ENCODE measurements around the gene PSMB5. TPM values are rescaled to one million over a fixed set of nuclear protein-coding genes. Genes with fewer than 3 reads are reported as not detected.
"Not testable (repeated sequence)": the region's sequence is repeated elsewhere in the genome, so short reads cannot be mapped to it uniquely, and the experiment has no call there.

PSMB5 gene
- total RNA-seq, 1 donor from 2014 or later: 149 TPM

DNA sequence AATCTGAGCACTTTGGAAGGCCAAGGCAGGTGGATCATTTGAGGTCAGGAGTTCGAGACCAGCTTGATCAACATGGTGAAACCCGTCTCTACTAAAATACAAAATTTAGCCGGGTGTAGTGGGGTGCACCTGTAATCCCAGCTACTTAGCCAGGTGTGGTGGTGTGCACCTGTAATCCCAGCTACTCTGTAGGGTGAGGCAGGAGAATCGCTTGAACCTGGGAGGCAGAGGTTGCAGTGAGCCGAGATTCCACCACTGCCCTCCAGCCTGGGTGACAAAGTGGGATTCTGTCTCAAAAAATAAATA, 21.0 kb downstream of the PSMB5 start:
- DNase-seq: not testable (repeated sequence)

DNA sequence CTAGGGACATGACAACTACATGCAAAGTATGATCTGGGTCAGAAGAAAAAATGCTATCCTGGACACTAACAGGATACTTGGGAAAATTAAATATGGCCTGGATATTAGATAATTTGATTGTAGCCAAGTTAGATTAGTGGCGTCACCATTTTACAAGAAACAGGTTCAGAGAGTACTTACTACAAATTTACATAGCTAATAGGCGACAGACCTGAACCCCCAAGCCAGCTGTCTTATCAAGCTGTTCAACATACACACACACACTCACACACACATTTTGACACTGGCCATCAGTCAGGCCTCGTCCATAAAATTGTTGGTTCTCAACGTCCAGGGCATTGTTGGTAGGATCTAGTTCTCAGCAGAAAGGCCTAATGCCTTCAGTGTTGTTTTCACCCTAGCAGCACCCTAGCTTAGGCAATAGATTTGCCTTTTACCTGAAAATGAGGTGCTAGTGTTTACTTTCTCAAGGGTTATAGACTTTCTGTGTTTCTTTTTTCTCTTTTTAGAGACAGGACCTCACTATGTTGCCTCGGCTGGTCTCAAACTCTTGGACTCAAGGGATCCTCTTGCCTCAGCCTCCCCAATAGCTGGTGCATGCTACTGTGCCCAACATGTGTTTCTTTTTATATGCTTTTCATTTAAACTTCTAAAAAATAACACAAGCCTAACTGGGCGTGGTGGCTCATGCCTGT, 21.5 kb downstream of the PSMB5 start:
- no peak for DNase-seq

DNA sequence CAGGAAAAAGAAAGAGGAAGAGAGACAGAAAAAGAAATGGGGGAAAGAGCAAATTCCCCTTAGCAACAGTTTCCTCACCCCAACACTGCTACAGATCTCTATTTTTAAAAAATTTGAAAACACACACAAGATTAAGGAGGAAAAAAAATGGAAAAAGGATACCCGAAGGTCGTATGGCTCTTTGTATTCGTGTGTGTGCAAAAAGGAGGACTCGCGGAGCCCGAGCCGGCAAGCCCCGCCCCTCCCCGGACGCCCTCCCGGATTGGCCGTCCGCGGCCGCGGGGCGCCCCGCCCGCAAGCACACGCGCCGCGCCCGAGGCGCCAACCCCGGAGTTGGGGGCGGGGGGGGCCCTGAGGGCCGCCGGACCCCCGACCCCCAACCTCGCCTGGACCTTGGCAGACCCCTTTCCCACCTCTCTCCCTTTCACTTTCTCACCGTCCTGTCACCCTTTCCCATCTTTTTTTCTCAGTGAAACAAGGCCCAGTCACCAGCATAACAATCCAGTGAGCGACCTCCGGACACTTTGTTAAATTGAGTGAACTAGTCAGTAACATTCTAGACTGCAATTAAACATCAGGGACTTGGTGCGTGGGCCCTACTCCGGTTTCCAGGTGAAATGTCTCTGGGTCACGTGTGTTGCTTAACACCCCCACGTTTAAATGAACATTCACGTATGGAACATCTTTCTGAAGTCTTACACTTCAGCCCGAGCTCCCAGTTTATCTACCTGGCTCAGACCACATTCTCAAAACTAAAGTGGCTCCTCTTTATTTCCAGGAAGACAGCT, 24.6 kb downstream of the PSMB5 start, which contains the start of gene C14orf93:
Gene C14orf93, minus strand, starts transcription at position 205 of the 788 bp plus-strand sequence. CDS start 11,120 bp downstream, outside the sequence.
- peak; percentile 68 for DNase-seq

DNA sequence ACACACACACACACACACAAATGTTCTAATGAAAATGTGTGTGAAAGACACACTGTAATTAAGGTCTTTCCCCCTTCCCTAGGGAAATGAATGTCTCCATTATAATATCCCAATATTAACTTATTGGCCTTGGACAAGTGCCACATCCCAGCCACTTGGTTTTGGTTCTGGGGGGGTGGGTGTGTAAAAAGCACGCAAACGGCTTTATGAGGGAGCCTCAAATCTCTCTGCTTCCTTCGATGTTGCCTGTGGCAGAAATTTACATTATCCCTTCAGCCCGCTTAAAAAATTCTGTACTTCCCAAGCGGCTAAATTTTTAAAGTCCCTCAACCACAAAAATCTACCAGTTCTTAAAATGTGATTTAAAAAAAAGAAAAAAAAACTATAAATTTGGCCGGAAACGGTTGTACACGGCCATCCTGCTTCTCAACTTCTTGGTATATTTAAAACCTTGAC, 25.2 kb downstream of the PSMB5 start:
- no peak for DNase-seq

DNA sequence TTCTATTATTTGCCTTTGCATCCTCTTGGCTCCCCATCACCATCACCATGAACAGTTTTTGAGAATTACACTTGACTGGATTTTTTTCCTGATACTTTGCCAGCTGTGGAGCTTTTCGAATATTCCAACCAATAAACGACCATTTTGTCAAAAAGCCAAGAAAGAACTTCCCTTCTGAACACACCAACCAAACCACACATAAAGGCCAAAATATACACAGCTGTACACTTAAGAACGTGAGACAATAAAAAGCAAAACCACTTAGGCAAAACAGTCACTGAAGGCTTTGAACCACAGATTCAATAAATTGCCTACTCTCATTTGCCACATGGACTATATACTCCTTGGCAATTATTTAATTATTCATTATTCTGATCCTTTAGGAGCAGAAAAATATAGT, 25.9 kb downstream of the PSMB5 start:
- no peak for DNase-seq

DNA sequence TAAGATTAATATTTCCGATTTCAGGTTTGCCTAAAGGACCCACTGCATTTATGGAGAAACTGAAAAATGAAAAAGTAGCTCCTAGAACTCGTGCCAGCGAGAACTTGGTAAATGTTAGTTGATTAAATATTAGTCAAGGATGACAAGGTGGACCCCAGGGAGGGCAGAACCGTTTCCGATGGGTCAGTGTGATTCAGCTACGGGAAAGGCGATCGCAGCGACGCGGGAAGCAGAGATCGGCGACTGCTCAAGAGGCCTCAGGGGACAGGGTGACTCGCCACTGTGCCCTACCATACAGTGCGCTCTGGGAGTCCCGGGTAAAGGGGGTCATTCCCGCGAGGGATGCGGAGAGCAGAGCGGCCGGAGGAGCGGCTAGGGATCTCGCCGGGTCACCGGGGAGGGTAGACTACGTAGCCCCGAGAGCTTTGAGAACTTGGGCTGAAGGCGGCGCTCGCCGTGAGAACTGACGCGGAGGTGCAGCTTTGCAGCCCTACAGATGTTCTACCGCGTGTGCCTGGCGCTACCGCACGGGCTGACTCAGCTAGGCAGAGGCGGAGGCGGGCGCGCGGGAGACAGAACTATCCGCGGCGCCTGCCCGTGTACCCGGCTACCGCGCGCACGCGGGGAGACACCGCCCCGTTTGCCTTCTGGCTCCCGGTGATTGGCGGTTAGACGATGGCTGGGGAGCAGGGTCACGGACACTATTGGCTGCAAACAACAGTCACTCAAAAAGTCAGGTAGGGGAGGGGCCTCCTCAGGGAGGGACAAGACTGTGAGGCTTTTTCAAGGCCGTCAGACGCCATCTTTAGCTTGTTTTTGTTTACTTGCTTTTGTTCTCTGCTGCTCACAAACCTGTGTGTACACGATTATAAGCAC, 27.9 kb downstream of the PSMB5 start:
- peak; percentile 99 for DNase-seq

DNA sequence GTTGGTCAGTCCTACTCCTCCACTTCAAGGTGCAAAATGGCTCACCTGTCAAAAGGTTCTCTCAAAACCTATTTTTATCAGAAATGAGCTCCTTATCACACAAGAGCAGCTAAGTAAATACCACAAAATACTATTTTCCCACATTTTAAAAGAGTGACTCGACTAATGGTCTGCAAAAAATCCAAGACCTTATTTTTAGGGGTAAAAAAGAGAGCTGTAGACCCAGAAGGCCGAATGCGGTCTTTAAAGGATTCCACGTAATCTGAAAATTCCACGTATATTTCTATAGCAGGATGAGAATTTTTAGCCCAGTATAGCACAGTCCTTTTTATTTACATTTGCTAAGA, 28.5 kb downstream of the PSMB5 start:
- no peak for DNase-seq

DNA sequence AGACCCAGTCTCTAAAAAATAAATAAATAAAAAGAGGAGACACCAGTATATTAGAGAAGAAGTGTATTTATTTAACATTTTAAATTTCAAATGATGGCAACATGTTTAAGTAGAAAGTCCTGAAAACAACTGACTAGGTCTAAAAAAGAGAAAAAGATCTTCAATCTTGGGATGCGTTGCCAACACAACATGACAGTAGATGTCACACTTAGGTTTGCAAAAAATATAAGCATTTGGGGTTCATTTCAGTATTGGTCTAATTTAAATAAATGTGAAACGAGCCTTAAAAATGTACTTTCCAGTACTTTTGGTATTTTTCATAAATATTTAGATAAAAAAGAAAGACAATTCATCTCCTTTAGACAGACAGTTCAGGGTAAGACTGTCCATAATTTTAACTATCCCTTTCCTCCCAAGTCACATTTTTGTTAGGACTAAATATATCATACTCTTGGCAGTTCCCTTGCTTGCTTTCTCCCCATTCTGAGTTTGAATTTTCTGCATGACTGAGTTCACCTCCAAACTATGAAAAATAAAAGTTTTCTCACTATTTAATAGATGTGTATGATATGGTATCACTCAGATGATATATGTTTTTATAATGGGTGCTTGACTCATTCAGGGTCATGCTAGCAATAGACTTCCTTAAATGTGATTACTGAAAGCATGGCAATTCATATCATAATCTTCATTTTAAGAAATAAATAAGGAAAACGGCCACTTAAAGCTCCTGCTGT, 29.1 kb downstream of the PSMB5 start:
- DNase-seq: no peak

DNA sequence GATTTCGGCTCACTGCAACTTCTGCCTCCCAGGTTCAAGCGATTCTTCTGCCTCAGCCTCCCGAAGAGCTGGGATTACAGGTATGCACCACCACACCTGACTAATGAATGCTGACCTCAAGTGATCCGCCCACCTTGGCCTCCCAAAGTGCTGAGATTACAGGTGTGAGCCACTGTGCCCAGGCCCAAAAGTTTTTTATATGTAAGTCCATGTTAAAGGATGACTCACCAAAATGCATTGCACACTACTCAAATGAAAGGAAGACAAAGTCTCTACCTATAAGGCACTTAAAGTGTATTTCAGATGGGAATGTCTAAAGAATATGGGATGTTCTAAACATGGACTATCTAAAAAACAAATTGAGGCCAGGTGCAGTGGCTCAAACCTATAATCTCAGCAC, 30.4 kb downstream of the PSMB5 start:
- DNase-seq: not testable (repeated sequence)

DNA sequence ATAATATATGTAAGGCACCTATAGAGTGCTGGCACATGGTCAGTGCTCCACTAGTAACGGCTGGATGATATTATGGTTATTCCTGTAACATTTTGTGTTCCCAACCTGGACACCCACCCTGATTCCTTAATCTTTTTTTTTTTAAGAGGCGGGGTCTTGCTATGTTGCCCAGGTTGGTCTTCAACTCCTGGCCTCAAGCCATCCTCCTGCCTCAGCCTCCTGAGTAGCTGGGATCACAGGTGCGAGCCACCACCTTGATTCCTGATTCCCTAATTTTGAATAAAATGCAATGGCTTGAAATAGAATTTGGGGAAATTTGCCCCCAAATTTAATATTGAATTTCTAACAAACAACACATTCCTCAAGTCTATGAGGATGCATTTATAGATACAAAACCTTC, 32.1 kb downstream of the PSMB5 start:
- DNase-seq: no peak

DNA sequence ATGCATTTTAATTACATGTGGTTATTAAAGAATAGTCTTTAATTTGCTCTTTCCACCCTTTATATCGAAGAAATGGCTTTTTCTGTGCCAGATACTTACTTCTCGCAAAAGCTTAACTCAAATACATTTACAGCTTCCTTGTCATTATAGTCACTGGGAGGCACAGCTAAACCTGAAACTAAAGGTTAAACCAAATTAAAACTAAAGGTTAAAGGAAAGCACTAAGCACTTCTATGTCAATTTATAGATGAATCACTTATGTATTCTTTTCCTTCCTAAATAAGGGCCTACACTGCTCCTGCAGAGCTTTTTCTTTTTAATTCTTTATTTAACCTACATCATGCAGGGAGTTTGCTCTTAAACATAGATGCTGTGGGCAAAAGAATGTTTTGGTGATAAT, 33.8 kb downstream of the PSMB5 start:
- no peak for DNase-seq

DNA sequence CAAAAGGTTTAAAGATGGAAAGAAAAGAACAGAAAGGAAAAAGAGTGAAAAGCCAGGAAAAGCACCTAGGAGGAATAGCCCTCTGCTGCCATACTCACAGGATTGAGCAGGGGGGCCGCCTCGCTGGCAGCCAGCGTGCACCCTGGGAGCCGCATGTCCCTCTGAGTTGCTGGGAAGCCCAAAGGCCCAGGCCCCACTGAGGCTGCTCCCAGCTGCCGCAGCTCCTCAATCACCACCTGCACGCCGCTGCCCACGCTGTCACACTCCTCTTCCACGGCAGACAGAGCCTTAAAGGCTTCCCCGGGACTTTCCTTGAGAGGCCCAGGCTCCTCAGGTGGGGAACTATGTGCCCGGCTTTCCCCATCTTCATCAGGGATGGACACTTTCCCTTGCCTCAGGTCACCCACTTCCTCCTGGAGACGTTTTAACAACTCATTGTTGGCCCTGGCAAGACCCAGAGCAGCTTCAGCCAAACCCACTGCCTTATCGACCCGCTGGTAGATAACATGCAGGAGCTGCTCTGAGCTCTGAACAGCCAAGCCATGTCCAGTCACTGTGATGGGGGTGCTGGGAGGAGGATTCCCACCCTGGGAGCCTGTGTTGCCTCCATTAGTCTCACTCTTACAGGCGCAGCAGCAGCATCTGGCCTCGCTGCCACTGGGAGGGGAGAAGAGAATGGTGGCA, 36.2 kb downstream of the PSMB5 start:
- DNase-seq: no peak

DNA sequence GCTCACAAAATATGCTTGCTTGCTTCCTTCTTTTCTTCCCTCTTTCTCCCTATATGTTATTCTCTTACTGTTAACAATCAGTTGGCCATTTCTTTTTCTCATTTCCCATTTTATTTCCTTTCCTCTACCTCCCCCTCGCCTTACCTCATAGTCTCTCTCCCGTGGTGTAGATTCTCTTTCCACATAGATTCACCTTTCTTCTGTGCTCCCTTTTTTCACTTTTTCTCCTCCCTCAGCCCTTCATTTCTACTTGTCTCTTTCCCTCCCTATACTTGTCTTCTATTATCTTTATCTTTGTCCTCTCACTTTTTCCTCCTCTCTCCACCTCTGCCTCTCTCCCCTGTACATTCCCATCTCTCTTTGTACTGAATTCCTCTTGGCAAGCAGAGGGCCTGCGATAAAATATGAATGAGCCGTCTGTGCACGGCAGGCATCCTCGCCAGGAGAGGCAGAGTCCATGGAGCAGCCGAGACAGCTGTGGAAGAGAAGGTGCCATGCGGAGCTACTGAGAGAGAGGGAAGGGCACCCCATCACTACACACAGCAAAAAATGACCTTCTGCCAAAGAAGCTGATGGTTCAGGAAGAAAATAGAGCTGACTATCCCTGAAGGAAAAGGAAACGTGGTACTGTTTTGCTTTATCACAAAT, 36.9 kb downstream of the PSMB5 start:
- no peak for DNase-seq

DNA sequence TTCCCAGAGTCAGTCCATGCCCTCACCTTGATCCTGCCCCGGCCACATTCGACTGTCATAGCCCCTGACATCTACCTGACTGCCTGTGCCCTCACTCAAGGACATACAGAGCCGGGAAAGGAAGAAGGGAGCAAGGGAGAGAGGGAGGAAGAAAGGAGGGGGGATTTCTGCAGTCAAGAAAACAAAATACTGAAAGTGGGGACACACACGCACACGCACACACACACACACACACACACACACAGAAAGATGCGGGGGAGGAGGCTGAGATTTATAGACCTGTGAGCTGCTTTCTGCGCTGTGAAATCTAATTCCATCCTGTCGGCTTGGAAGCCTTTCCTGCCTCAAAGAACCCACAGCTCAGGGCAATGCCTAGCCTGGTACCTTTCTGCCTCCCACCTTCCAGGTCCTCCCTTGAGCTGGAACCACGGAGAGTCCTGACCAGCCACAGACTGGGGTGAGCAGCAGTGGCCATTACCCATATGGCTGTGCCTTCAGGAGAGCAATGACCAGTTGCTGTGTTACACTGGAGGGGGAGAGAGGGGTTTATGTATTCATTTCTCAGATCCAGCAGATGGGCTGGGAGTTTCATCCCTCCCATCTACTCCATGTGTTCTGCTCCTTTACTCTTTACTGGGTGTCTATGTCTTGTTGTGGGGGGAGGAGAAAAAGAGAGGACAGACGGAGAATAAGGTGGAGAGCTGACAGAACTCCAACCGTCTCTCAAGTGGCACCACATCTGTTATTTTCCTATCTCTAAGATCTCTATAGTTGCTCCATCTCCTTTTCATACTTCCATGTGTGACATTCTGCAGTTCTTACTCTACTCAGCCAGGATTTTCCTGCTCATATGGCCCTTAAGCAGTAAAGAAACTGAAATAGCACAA, 37.7 kb downstream of the PSMB5 start:
- DNase-seq: peak; percentile 20

DNA sequence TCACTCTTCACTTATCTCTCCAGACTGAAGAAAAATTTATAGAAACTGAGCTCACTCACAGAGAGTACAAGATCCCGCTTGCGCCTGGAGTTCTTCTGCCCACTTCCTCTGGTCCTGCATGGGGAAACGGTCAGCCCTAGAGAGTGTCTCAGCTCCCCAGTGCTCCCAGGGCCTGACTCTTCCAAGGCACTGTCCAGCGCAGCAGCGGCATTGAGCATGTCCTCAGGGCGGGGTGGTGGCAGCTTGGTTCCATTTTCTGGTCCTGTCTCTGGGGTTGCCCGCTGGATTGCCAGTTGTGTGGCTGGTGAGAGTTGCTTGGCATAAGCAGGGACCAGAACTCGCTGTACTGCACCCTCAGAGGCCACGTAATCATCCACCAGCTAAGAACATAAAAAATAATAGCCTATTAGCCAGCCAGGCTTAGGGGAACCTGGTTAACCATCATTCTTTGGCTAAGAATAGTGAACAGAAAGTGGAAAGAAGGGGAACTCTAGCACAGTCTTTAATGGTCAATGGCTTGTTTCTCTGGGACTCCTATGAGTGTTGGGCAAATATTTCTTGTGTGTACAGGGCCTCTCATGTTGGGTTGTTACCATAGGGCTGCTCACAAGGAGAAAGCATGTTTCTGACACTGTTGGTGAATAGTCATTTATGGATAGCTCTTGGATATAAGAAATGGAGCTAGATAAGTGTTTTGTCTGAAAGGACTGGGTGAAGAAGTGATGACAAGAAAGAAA, 38.6 kb downstream of the PSMB5 start:
- no peak for DNase-seq

DNA sequence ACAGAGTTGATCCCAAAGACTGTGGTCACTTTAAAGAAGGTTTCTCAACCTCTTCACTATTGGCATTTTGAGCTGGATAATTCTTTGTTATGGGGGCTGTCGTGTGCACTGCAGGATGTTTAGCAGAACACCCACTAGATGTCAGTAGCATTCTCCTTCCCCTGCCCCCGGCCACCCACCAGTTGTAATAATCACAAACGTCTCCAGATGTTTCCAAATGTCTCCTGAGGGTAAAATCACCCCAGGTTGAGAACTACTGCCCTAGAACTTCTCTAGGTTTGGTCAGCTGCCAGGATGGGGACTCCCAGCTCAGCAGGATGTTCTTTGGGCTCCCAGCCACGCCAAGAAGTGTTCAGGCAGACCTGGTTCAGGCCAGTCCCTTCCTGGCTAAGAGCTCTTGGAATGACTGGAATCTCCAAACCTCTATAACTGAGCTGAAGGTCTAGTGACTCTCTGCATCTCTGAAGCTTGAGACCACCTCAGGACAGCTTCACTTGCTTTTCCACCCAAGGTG, 39.9 kb downstream of the PSMB5 start:
- no peak for DNase-seq

DNA sequence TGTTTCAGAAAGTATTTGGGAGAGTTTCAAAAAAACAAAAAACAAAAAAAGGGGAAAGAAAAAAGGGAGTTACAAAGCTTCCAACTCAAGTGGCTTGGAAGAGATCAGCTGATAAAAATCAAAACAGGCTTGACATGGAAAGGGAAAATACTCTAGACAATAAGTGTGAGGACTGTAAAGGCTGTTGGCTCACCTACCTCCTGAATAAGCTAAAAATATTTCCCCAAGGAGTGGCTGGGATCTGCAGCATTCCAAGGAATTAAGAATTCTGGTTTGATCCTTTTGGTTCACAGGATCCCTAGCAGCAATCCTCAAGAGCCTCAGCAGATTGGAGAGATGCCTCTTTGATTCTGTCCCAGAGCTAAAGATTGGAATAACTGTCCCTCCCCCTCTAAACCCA, 41.2 kb downstream of the PSMB5 start:
- DNase-seq: no peak

DNA sequence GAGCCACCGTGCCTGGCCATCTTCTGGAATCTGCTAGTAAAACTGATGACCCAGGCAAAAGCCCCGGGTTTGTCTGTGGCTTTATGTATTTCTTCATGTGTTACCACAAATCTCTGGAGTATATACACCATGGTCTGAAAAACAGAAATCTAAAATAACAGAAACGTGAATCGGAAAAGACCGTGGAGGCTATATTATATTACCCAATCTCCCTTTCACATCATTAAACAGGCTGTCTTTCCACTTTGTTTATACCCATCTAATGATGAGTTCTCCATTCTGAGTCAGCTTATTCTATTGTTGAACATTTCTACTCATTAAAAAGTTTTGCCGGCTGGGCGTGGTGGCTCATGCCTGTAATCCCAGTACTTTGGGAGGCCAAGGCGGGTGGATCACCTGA, 42.8 kb downstream of the PSMB5 start:
- no peak for DNase-seq

DNA sequence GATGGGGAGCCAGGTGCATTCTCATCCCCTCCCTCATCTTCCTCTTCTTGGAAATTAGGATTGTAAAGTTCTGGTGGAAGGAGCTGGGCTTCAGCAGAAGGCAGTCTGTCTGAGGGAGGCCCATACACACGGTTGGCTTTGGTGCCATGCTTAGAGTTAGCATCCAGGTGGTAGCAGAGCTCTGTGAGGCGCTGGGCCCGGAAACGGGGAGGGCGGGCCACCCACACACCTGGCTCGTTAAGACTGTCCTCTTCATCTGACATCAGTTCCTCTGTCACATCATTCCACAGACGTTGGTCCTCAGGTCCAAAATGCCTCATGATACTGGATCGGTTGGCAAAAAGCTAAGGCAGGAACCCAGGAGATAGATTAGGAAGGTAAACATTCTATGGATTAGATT, 47.4 kb downstream of the PSMB5 start:
- DNase-seq: no peak

All from occipital lobe (tissue), 2 donors.